ENCODE measurements around the gene KYAT1. TPM values are rescaled to one million over a fixed set of nuclear protein-coding genes. Genes with fewer than 3 reads are reported as not detected.

Gene KYAT1
- total and polyA plus RNA-seq, 2 of the 13 experiments (the other 11 are each of a cell fraction or from before 2014, with no cell fraction given): 9.2 to 46.5 TPM

- TF ChIP-seq DDIT3 (CRISPR knock-in tag; IDR thresholded peaks at IDR 0.05) (no peak), ZNF614 (CRISPR knock-in tag; IDR thresholded peaks at IDR 0.05; ENCODE audit: borderline replicate concordance) (no peak), CENPT (CRISPR knock-in tag; IDR thresholded peaks at IDR 0.05; ENCODE audit: low read depth) (no peak), BRCA1 (CRISPR knock-in tag; IDR thresholded peaks at IDR 0.05) (no peak), POLR2AphosphoS5 (IDR thresholded peaks at IDR 0.05; ENCODE audit: low read depth, low read length) (peak; percentile 72), PAXIP1 (CRISPR knock-in tag; conservative IDR thresholded peaks at IDR 0.05) (peak; percentile 45; the same call in 1 of the 2 replicates), ZNF841 (CRISPR knock-in tag; IDR thresholded peaks at IDR 0.05; ENCODE audit: borderline replicate concordance) (no peak), ZNF567 (CRISPR knock-in tag; IDR thresholded peaks at IDR 0.05; ENCODE audit: borderline replicate concordance) (no peak; the same call in 1 of the 2 replicates), ZNF605 (CRISPR knock-in tag; IDR thresholded peaks at IDR 0.05) (peak; percentile 32; the same call in 1 of the 2 replicates), ZNF264 (CRISPR knock-in tag; IDR thresholded peaks at IDR 0.05) (no peak), MIER3 (CRISPR knock-in tag; IDR thresholded peaks at IDR 0.05; ENCODE audit: borderline replicate concordance) (peak; percentile 26; the same call in 1 of the 2 replicates), TBX3 (IDR thresholded peaks at IDR 0.05; ENCODE audit: borderline replicate concordance) (no peak), SOX5 (CRISPR knock-in tag; IDR thresholded peaks at IDR 0.05; ENCODE audit: borderline replicate concordance) (no peak), NR3C1 (CRISPR knock-in tag; IDR thresholded peaks at IDR 0.05) (no peak), ZEB1 (IDR thresholded peaks at IDR 0.05; ENCODE audit: insufficient replicate concordance, low read depth) (peak; percentile 49), GFI1 (CRISPR knock-in tag; IDR thresholded peaks at IDR 0.05; ENCODE audit: borderline replicate concordance) (no peak; the same call in 1 of the 2 replicates), HNF1B (CRISPR knock-in tag; IDR thresholded peaks at IDR 0.05) (peak; percentile 9; the same call in 1 of the 2 replicates), PHF21A (CRISPR knock-in tag; IDR thresholded peaks at IDR 0.05) (peak; percentile 60; the same call in 1 of the 2 replicates), CREB3 (CRISPR knock-in tag; IDR thresholded peaks at IDR 0.05) (no peak), MAFK (conservative IDR thresholded peaks at IDR 0.05 in 1 of 2, IDR thresholded peaks at IDR 0.05 in 1 of 2; ENCODE audit: low read length in 2 of 2) (no peak), SRY (CRISPR knock-in tag; IDR thresholded peaks at IDR 0.05) (no peak), MEIS1 (CRISPR knock-in tag; IDR thresholded peaks at IDR 0.05; ENCODE audit: borderline replicate concordance) (no peak), ZNF230 (CRISPR knock-in tag; IDR thresholded peaks at IDR 0.05) (no peak)
Measured at GRCh38 chr9:128921881-128922763, 40.4 kb upstream of the KYAT1 start (continued).
